PC-3 (cell line): ENCODE measurements around the gene TCHP. TPM values are rescaled to one million over a fixed set of nuclear protein-coding genes. Genes with fewer than 3 reads are reported as not detected.

Source experiments
- ATAC-seq: fragments of 200-7000 bp; cut with Tn5 transposase; 2 replicates; pipeline ENCODE4 v1.9.1; 2020; ENCODE audit warnings: mild to moderate bottlenecking, moderate library complexity
- BruUV-seq: library from RNA; stranded (reverse); fragments of 400-500 nt; replicated peaks from 2 replicates; lab custom pipeline; 2021; lab: Mats Ljungman, UMichigan
- CTCF ChIA-PET: fragments of 300-600 bp; sonication (Branson Sonifier 250); formaldehyde crosslinking; loops from one replicate; lab custom pipeline; 2022; ENCODE audit warnings: antibody characterized with exemption; lab: Charles Lee
- POLR2A ChIA-PET: fragments of 300-600 bp; sonication (Branson Sonifier 250); formaldehyde crosslinking; loops from one replicate; lab custom pipeline; 2022; ENCODE audit warnings: antibody characterized with exemption; ENCODE audit not compliant: unreplicated experiment; lab: Charles Lee
- DNase-seq: peaks from one replicate; pipeline ENCODE4 v3.0.0-alpha.2; 2015
- H2AFZ ChIP-seq: fragments of 300-600 bp; sonication (generic); 2 replicates; pipeline ENCODE4 v1.6.0; 2016; ENCODE audit warnings: antibody characterized with exemption, low read length
- H3F3A ChIP-seq: fragments of 300-600 bp; sonication (generic); one replicate; pipeline ENCODE4 v1.6.0; 2017; ENCODE audit warnings: antibody characterized with exemption, low read length, control low read depth, mild to moderate bottlenecking; ENCODE audit not compliant: unreplicated experiment
- H3K27ac ChIP-seq: fragments of 300-600 bp; sonication (generic); 2 replicates; pipeline ENCODE4 v1.5.1; 2016; ENCODE audit warnings: mild to moderate bottlenecking, low read length
- H3K27me3 ChIP-seq: fragments of 300-600 bp; sonication (generic); 2 replicates; pipeline ENCODE4 v1.6.1; 2016; ENCODE audit warnings: low read length, mixed read lengths
- H3K36me3 ChIP-seq: fragments of 300-600 bp; sonication (generic); 2 replicates; pipeline ENCODE4 v1.6.1; 2016; ENCODE audit warnings: low read depth, mixed run types, low read length, mixed read lengths
- H3K4me1 ChIP-seq: fragments of 300-600 bp; sonication (generic); 2 replicates; pipeline ENCODE4 v1.5.1; 2016; ENCODE audit warnings: low read length; ENCODE audit not compliant: insufficient read depth
- H3K4me2 ChIP-seq: fragments of 300-600 bp; sonication (generic); 2 replicates; pipeline ENCODE4 v1.6.0; 2016; ENCODE audit warnings: low read length
- H3K4me3 ChIP-seq: fragments of 300-600 bp; sonication (generic); 2 replicates; pipeline ENCODE4 v1.5.1; 2016; ENCODE audit warnings: mild to moderate bottlenecking, low read length, mixed read lengths
- H3K79me2 ChIP-seq: fragments of 300-600 bp; sonication (generic); 2 replicates; pipeline ENCODE4 v1.6.1; 2017; ENCODE audit warnings: low read length, mixed read lengths
- H3K9ac ChIP-seq: fragments of 300-600 bp; sonication (generic); 2 replicates; pipeline ENCODE4 v1.6.0; 2016; ENCODE audit warnings: mild to moderate bottlenecking, low read length
- H3K9me2 ChIP-seq: fragments of 300-600 bp; sonication (generic); replicated peaks from 2 replicates; pipeline ENCODE4 v1.6.1; 2016; ENCODE audit warnings: mixed run types, low read length, mixed read lengths
- H3K9me3 ChIP-seq: fragments of 300-600 bp; sonication (generic); 2 replicates; pipeline ENCODE4 v1.6.1; 2016; ENCODE audit warnings: low read length, mixed read lengths
- H4K20me1 ChIP-seq: fragments of 300-600 bp; sonication (generic); 2 replicates; pipeline ENCODE4 v1.6.1; 2016; ENCODE audit warnings: low read length, mixed read lengths
- EZH2 ChIP-seq: fragments of 300-600 bp; sonication (generic); IDR thresholded peaks from one replicate; pipeline ENCODE4 v1.6.1; 2017; ENCODE audit warnings: antibody characterized with exemption, mild to moderate bottlenecking, low read length; ENCODE audit not compliant: unreplicated experiment
- EZH2phosphoT487 ChIP-seq: fragments of 300-600 bp; sonication (generic); IDR thresholded peaks from 2 replicates; pipeline ENCODE4 v1.6.1; 2018; ENCODE audit warnings: mild to moderate bottlenecking, antibody characterized with exemption, low read length, borderline replicate concordance
- intact Hi-C: fragments of 100-400 bp; cut with micrococcal nuclease; formaldehyde crosslinking; loops from 2 replicates; pipeline ENCODE4 v1.9.0; 2023
- total RNA-seq: library from RNA; depleted of rRNA; stranded (reverse); fragments of >200 nt; gene quantifications from 2 replicates; pipeline ENCODE4 v1.2.3, GENCODE V29; 2014
- TF ChIP-seq, protein P1 (sequence below): fragments of 300-600 bp; sonication (generic); conservative IDR thresholded peaks from 2 replicates; pipeline ENCODE4 v1.5.1; 2017; ENCODE audit warnings: antibody characterized with exemption, low read depth, mild to moderate bottlenecking, low read length

Gene TCHP
- total RNA-seq, 1 experiment from 2014 or later = 21.6 TPM

DNA sequence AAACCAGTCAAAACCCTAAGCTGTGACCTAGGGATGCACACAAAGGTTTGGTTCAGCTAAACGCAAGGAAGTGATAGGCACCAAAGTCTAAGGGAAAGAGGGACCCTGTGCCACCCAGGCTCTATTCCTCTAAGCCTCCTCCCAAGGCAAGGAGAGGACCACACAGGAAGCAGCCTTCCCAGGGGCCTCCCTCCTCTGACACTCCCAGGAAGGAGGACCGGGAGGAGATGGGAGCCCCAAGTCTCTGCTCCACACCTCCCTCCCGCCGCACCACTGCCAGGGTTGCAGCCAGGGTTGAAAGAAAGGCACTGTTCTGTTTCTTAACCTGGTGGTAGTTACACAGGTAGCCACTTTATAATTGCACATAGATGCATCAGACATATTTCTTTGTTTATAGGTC, 21.9 kb downstream of the TCHP start:
- no peak overlapping the region for H3K4me3 ChIP-seq
- POLR2A ChIA-PET = interaction anchor here (0.6 kb wide), 1 partner anchor 974 kb away, joined by 4 read pairs; no protein-coding TSS in a partner anchor
- H3F3A ChIP-seq = no peaks in the 10 kb centered on the region
- H3K9ac ChIP-seq = no peak overlapping the region
- H2AFZ ChIP-seq = no peak overlapping the region
- no peak overlapping the region for H3K4me2 ChIP-seq
- TF ChIP-seq EZH2phosphoT487 = no peak
- TF ChIP-seq EZH2 = no peak
- TF ChIP-seq, protein P1, sequence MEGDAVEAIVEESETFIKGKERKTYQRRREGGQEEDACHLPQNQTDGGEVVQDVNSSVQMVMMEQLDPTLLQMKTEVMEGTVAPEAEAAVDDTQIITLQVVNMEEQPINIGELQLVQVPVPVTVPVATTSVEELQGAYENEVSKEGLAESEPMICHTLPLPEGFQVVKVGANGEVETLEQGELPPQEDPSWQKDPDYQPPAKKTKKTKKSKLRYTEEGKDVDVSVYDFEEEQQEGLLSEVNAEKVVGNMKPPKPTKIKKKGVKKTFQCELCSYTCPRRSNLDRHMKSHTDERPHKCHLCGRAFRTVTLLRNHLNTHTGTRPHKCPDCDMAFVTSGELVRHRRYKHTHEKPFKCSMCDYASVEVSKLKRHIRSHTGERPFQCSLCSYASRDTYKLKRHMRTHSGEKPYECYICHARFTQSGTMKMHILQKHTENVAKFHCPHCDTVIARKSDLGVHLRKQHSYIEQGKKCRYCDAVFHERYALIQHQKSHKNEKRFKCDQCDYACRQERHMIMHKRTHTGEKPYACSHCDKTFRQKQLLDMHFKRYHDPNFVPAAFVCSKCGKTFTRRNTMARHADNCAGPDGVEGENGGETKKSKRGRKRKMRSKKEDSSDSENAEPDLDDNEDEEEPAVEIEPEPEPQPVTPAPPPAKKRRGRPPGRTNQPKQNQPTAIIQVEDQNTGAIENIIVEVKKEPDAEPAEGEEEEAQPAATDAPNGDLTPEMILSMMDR = no peak
- no peaks in the 10 kb centered on the region for H3K79me2 ChIP-seq
- no peak for ATAC-seq
- peaks cover 11% of the 10 kb centered on the region; the same call in 1 of the 2 replicates for H3K36me3 ChIP-seq
- no TSS peak for BruUV-seq
- H4K20me1 ChIP-seq = no peaks in the 10 kb centered on the region
- H3K27me3 ChIP-seq = no peaks in the 10 kb centered on the region
- CTCF ChIA-PET = no interaction called here
- H3K9me3 ChIP-seq = no peaks in the 10 kb centered on the region
- no peaks in the 10 kb centered on the region for H3K9me2 ChIP-seq
- H3K4me1 ChIP-seq = no peaks in the 10 kb centered on the region
- intact Hi-C loops = no loop called here
- no peak overlapping the region for H3K27ac ChIP-seq
- DNase-seq = no peak

DNA sequence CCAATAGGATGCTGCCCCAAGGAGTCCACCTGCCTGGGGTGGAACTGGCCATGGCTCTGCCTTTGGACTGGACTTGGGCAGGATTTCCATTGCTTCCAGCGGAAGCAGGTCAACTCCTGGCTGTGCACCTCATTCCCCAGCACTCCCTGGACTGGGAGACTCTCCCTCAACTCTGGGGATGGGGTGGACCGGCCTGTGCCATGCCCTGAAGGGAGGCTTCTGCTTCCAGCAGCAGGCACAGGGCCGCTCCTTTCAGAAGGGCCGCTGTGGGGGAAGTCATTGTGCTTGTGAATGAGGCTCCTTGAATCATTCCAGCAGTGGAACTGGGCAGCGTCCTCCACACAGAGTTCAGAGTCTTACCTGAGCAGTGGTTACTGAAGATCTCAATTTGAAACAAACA, 23.0 kb downstream of the TCHP start:
- no peak for ATAC-seq
- H3K79me2 ChIP-seq = no peaks in the 10 kb centered on the region
- ChIA-PET CTCF (no interaction called here), POLR2A (no interaction called here)
- no peak overlapping the region for H3K27ac ChIP-seq
- H3K36me3 ChIP-seq = peaks cover 6% of the 10 kb centered on the region; the same call in 1 of the 2 replicates
- no peak overlapping the region for H2AFZ ChIP-seq
- no peak overlapping the region for H3K9ac ChIP-seq
- BruUV-seq = no TSS peak
- no peak overlapping the region for H3K4me2 ChIP-seq
- H3F3A ChIP-seq = no peaks in the 10 kb centered on the region
- no peaks in the 10 kb centered on the region for H4K20me1 ChIP-seq
- intact Hi-C loops = no loop called here
- no peaks in the 10 kb centered on the region for H3K27me3 ChIP-seq
- no peak for TF ChIP-seq EZH2phosphoT487
- TF ChIP-seq, protein P1 = no peak
- TF ChIP-seq EZH2 = no peak
- no peaks in the 10 kb centered on the region for H3K9me3 ChIP-seq
- DNase-seq = no peak
- no peak overlapping the region for H3K4me3 ChIP-seq
- H3K4me1 ChIP-seq = no peaks in the 10 kb centered on the region
- H3K9me2 ChIP-seq = no peaks in the 10 kb centered on the region

DNA sequence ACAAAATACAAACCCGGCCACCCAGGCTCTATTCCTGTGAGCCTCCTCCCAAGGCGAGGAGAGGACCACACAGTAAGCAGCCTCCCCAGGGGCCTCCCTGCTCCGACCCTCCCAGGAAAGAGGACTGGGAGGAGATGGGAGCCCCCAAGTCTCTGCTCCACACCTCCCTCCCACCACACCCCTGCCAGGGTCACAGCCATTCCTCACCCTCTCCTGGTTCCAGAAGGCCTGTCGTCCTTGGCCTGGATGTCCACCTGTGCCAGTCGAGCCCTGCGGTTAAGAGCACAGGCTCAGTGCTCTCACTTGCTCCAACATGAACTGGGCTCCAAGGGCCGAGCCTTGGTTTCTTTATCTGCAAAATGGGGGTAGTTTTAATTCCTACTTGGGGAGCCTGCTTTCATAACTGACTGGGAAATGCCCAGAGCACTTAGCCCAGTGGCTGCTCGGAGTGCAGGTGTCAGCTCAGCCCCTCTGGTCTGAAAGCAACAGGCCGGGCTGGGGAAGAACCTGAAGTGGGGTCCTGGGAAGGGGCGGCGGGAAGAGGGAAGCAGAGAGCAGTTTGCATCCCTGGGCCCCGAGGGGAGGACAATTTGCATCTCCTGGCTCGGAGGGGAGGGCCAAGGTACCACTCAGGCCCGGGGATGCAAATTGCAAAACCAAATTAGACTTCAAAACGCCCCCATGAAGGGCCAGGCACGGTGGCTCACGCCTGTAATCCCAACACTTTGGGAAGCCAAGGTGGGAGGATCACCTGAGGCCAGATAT, 23.6 kb downstream of the TCHP start:
- no peaks in the 10 kb centered on the region for H3K9me2 ChIP-seq
- ChIA-PET POLR2A (no interaction called here), CTCF (no interaction called here)
- H3K4me2 ChIP-seq = no peak overlapping the region
- no peaks in the 10 kb centered on the region for H3K9me3 ChIP-seq
- no peak overlapping the region for H2AFZ ChIP-seq
- no peaks in the 10 kb centered on the region for H4K20me1 ChIP-seq
- ATAC-seq (no peak), DNase-seq (no peak)
- peaks cover 6% of the 10 kb centered on the region; the same call in 1 of the 2 replicates for H3K36me3 ChIP-seq
- no peak overlapping the region for H3K9ac ChIP-seq
- H3K79me2 ChIP-seq = no peaks in the 10 kb centered on the region
- TF ChIP-seq EZH2phosphoT487 (no peak), EZH2 (no peak)
- TF ChIP-seq, protein P1 = no peak
- no TSS peak for BruUV-seq
- intact Hi-C loops = no loop called here
- H3K4me3 ChIP-seq = no peak overlapping the region
- H3K27ac ChIP-seq = no peak overlapping the region
- no peaks in the 10 kb centered on the region for H3F3A ChIP-seq
- H3K27me3 ChIP-seq = no peaks in the 10 kb centered on the region
- H3K4me1 ChIP-seq = no peaks in the 10 kb centered on the region
